ENCODE data around the gene HAND1.
"Not testable (repeated sequence)": the region's sequence is repeated elsewhere in the genome, so short reads cannot be mapped to it uniquely, and the experiment has no call there.

DNA sequence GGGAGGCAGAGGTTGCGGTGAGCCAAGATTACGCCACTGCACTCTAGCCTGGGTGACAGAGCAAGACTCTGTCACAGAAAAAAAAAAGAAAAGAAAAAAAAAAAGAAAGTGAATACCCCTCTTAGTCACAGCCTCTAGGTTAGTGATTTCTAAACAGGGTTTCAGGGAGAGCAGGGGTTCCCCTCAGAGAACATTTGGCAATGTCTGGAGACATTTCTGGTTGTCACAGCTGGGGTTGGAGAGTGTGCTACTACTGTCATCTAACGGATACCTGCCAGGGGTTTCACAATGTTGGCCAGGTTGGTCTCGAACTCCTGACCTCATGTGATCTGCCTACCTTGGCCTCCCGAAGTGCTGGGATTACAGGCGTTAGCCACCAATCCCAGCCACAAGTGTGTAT is 37.5 kb upstream of the HAND1 start:
- not testable (repeated sequence) for TF ChIP-seq CTCF, POLR2A (IDR thresholded peaks at IDR 0.05)

Data from testis (tissue), 2 donors.